ENCODE results near the gene CFAP65.

Gene CFAP65

DNA sequence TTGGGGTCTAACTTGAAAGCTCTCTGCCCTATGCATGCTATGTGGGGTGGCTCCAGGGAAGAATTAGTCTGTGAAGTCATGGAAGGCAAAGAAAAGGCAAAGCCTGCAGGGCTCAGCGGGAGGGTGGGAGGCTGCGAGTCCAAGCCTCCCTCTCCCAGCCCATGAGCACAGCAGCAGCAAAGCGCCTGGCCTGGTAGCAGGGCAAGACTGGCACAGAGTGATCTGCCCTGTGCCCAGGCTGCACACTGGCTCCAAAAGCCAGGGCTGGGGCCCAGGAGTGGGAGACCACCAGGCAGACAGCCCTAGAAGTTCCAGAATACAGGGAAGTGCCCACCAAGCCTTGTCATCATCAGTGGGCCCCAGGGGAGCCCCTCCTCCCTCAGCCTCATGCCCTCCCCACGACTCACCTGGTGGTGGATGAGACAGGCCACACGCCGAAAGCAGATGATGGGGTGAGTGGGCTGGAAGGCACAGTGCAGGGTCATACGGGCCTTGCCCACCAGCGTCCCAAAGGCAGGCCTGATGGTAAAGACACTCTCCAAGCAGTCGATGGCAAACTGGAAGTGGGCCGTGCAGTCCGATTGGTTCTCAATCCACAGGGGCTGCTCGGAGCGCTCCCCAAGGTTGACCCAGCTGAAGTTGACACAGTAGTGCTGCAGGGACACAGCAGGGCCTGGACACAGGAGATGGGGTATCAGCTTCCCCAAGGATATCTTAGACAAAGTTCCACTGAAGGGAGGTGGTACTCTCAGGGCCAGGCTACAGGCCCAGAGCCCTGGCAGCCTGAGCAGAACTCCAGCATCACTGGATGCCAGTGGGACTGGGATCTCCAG, 12.1 kb downstream of the CFAP65 start:
- in situ Hi-C loops (cut with MboI; ENCODE audit: low sequenced_read_pairs, unreplicated experiment), result loop anchor here (25.0 kb wide), 1 partner anchor 283 kb away; the partner anchor contains the start of gene PTPRN

DNA sequence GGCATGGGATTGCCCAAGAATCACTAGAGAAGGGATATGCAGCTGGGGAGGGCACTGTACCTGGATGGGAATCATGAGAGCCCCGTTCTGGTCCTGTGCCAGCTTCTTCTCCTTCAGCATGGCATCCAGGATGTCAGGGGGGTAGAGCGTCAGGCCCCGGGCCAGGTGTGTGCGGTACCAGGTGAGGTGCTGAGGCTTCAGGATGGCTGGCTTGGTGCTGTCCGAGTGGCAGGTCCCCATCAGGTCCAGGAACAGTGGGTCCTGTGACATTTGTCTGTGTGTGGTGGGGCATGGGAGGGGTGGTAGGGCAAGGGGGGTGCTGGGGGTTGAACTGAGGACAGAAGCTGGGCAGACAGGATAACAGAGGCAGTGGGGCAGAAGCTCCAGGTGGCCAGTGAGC, 13.2 kb downstream of the CFAP65 start:
- TF ChIP-seq, protein P1, sequence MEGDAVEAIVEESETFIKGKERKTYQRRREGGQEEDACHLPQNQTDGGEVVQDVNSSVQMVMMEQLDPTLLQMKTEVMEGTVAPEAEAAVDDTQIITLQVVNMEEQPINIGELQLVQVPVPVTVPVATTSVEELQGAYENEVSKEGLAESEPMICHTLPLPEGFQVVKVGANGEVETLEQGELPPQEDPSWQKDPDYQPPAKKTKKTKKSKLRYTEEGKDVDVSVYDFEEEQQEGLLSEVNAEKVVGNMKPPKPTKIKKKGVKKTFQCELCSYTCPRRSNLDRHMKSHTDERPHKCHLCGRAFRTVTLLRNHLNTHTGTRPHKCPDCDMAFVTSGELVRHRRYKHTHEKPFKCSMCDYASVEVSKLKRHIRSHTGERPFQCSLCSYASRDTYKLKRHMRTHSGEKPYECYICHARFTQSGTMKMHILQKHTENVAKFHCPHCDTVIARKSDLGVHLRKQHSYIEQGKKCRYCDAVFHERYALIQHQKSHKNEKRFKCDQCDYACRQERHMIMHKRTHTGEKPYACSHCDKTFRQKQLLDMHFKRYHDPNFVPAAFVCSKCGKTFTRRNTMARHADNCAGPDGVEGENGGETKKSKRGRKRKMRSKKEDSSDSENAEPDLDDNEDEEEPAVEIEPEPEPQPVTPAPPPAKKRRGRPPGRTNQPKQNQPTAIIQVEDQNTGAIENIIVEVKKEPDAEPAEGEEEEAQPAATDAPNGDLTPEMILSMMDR (IDR thresholded peaks at IDR 0.05; ENCODE audit: borderline replicate concordance, control extremely low read depth, extremely low read depth, insufficient read depth, missing control alignments), result no peak
- no peak for DNase-seq (ENCODE audit: low spot score)

More for the DNA sequence above, 12.1 kb downstream of the CFAP65 start:
- TF ChIP-seq, protein P1 (IDR thresholded peaks at IDR 0.05; ENCODE audit: borderline replicate concordance, control extremely low read depth, extremely low read depth, insufficient read depth, missing control alignments), result no peak
- DNase-seq (ENCODE audit: low spot score), result no peak

DNA sequence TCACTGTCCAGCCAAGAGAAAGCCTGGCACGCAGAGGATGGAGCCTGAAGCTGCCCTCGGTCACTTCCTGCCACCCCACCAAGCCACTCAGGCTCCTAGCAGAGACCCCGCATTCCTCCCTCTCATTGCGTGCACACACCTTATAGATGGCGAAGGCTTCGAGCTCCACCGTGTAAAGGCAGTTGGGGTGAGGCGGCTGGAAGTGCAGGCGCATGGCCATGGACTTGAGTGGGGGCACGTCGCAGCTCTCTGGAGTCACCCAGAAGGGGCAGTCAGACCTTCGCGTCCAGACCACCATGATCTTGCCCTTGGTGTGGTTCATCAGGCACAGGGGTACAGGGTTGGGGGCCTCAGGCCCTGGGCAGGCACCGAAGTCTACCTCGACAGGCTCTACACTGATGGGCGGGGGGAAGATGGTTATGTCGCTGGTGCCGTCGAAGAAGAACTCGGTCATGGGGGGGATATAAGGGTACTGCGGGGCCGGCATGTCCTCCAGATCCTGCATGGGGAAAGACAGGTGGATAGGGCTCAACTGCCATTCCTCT, 13.7 kb downstream of the CFAP65 start:
- TF ChIP-seq, protein P1 (IDR thresholded peaks at IDR 0.05; ENCODE audit: borderline replicate concordance, control extremely low read depth, extremely low read depth, insufficient read depth, missing control alignments), result no peak
- in situ Hi-C loops (cut with MboI; ENCODE audit: low sequenced_read_pairs, unreplicated experiment), result loop anchor here (25.0 kb wide), 1 partner anchor 285 kb away; the partner anchor contains the start of gene PTPRN
- DNase-seq (ENCODE audit: low spot score), result no peak

More for the DNA sequence above, 13.2 kb downstream of the CFAP65 start:
- in situ Hi-C loops (cut with MboI; ENCODE audit: low sequenced_read_pairs, unreplicated experiment), result loop anchor here (25.0 kb wide), 1 partner anchor 284 kb away; the partner anchor contains the start of gene PTPRN

DNA sequence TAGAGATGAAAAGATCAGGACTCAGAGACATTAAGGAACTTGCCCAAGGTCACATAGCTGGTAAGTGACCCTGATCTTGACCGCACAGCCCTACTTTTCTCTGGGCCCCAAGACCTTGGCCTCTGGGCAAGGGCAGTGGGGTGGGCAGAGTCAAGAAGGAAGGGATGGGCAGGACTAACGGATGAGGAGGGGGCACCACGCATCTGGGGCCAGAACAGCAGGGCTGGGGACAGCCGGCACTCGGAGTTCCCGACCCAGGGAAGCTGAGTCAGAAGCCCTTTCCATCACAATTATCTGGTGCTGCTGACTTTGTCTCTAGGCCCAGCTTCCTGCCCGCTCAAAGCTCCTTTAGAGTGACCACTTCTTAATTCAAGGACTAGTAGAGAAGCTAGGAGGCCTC, 14.4 kb downstream of the CFAP65 start:
- no peak for DNase-seq (ENCODE audit: low spot score)
- in situ Hi-C loops (cut with MboI; ENCODE audit: low sequenced_read_pairs, unreplicated experiment), result loop anchor here (25.0 kb wide), 1 partner anchor 285 kb away; the partner anchor contains the start of gene PTPRN
- TF ChIP-seq, protein P1 (IDR thresholded peaks at IDR 0.05; ENCODE audit: borderline replicate concordance, control extremely low read depth, extremely low read depth, insufficient read depth, missing control alignments), result no peak

DNA sequence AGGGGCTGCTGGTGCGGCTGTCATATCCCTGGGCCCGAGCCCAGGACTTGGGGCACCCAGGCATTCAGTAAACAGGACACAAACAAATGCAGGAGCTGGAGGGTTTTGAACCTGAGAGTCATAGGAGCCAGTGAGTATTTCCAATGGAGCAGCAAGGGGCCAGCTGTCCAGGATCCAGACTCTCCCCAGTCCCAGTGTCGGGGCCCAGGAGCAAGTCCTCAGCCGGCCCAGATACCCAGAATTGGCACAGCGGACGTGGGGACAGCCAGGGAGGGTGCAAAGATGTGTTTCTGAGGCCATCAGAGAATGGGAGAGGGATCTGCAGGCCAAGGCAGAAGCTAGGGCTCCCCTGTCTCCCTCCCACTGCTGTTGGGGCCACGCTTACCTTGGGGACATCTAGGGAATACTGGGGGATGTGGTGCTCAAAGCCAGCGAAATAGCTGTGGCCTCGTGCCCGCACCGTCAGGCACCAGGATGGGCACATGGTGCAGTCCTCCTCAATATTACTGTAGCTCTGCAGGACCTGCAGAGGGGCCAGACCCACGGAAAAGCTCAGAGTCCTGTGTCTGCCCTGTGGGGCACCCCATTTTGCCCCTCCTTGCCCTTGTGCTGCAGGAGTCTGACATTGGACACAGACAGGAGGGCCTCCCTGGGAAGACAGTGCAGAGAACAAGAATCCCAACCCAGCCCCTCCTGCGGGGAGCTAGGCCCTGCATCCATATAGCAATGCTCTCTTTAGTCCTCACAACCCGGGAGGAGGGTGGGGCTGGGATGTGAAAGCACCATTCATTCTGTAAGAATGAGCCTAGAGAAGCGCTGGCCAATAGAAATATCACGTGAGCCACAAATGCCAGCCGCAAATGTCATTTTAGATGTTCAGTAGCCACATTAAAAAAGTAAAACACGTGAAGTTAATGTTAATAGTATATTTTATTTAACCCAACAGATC, 15.4 kb downstream of the CFAP65 start:
- in situ Hi-C loops (cut with MboI; ENCODE audit: low sequenced_read_pairs, unreplicated experiment), result loop anchor here (25.0 kb wide), 1 partner anchor 286 kb away; the partner anchor contains the start of gene PTPRN
- no peak for DNase-seq (ENCODE audit: low spot score)

More for the DNA sequence above, 15.4 kb downstream of the CFAP65 start:
- TF ChIP-seq, protein P1 (IDR thresholded peaks at IDR 0.05; ENCODE audit: borderline replicate concordance, control extremely low read depth, extremely low read depth, insufficient read depth, missing control alignments), result no peak

Data from GM13976 (cell line).